Hepatocyte (in vitro differentiated cells): ENCODE data around the gene EPHX1.
"Not testable (repeated sequence)": the region's sequence is repeated elsewhere in the genome, so short reads cannot be mapped to it uniquely, and the experiment has no call there.

Experiments
- EZH2 ChIP-seq: fragments of 200-600 bp; sonication (generic); IDR thresholded peaks from 2 replicates; pipeline ENCODE4 v1.6.1; 2016; ENCODE audit warnings: antibody characterized with exemption, mild to moderate bottlenecking, borderline replicate concordance
- TF ChIP-seq, protein P1 (sequence below): fragments of 200-600 bp; sonication (generic); IDR thresholded peaks from 2 replicates; pipeline ENCODE4 v1.5.1; 2016; ENCODE audit warnings: antibody characterized with exemption, mild to moderate bottlenecking; ENCODE audit not compliant: poor library complexity

DNA sequence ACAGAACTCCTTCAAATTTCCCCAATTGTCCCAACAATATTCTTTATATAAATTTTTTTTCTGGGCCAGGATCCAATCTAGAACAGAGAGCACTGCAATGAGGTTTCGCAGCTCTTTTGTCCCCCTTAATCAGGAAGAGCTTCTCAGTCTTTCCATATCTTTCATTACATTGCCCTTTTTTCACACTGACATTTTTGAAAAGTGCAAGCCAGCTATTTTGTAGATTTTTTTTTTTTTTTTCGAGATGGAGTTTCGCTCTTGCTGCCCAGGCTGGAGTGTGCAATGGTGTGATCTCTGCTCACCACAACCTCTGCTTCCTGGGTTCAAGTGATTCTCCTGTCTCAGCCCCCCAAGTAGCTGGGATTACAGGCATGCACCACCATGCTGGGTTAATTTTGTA lies 3.2 kb upstream of the EPHX1 start:
- TF ChIP-seq, protein P1, sequence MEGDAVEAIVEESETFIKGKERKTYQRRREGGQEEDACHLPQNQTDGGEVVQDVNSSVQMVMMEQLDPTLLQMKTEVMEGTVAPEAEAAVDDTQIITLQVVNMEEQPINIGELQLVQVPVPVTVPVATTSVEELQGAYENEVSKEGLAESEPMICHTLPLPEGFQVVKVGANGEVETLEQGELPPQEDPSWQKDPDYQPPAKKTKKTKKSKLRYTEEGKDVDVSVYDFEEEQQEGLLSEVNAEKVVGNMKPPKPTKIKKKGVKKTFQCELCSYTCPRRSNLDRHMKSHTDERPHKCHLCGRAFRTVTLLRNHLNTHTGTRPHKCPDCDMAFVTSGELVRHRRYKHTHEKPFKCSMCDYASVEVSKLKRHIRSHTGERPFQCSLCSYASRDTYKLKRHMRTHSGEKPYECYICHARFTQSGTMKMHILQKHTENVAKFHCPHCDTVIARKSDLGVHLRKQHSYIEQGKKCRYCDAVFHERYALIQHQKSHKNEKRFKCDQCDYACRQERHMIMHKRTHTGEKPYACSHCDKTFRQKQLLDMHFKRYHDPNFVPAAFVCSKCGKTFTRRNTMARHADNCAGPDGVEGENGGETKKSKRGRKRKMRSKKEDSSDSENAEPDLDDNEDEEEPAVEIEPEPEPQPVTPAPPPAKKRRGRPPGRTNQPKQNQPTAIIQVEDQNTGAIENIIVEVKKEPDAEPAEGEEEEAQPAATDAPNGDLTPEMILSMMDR = not testable (repeated sequence)
- not testable (repeated sequence) for TF ChIP-seq EZH2
